GM21528 (cell line): ENCODE results near the gene KSR1.
"Not testable (repeated sequence)": the region's sequence is repeated elsewhere in the genome, so short reads cannot be mapped to it uniquely, and the experiment has no call there.

Source experiments
- ATAC-seq: cut with Tn5 transposase; IDR thresholded peaks from one replicate; pipeline ENCODE4 v1.9.1; 2021; ENCODE audit warnings: mild to moderate bottlenecking, moderate library complexity; ENCODE audit not compliant: unreplicated experiment, low FRiP score

Gene KSR1

GRCh38 chr17:27624539-27624938, 168.3 kb downstream of the KSR1 start:
- ATAC-seq, result no peak

- no peak for ATAC-seq
Measured at GRCh38 chr17:27625856-27626255, 169.6 kb downstream of the KSR1 start.

- ATAC-seq, result no peak
Measured at GRCh38 chr17:27627514-27627913, 171.3 kb downstream of the KSR1 start.

- ATAC-seq, result no peak
Measured at GRCh38 chr17:27628376-27628775, 172.1 kb downstream of the KSR1 start.

- ATAC-seq, result not testable (repeated sequence)
Measured at GRCh38 chr17:27629260-27629659, 173.0 kb downstream of the KSR1 start.

- ATAC-seq, result peak; percentile 54
Measured at GRCh38 chr17:27630607-27631410, 174.6 kb downstream of the KSR1 start, which contains the start of gene LGALS9. TSS of gene LGALS9 (plus strand) at chr17:27631188. CDS start at chr17:27631266, 78 bp downstream.

- ATAC-seq, result peak; percentile 50
Measured at GRCh38 chr17:27631411-27631760, 175.1 kb downstream of the KSR1 start.

GRCh38 chr17:27631897-27632725, 175.9 kb downstream of the KSR1 start:
- no peak for ATAC-seq

GRCh38 chr17:27632766-27633165, 176.5 kb downstream of the KSR1 start:
- not testable (repeated sequence) for ATAC-seq

GRCh38 chr17:27633312-27634025, 177.2 kb downstream of the KSR1 start:
- no peak for ATAC-seq

- no peak for ATAC-seq
Measured at GRCh38 chr17:27634026-27634335, 177.7 kb downstream of the KSR1 start.

- ATAC-seq, result no peak
Measured at GRCh38 chr17:27634776-27635175, 178.5 kb downstream of the KSR1 start.

- ATAC-seq, result no peak
Measured at GRCh38 chr17:27635275-27635823, 179.1 kb downstream of the KSR1 start.

- ATAC-seq, result not testable (repeated sequence)
Measured at GRCh38 chr17:27636005-27636520, 179.8 kb downstream of the KSR1 start.

- not testable (repeated sequence) for ATAC-seq
Measured at GRCh38 chr17:27637818-27638217, 181.6 kb downstream of the KSR1 start.

- ATAC-seq, result not testable (repeated sequence)
Measured at GRCh38 chr17:27638415-27638914, 182.2 kb downstream of the KSR1 start.

GRCh38 chr17:27640790-27641189, 184.5 kb downstream of the KSR1 start:
- ATAC-seq, result no peak

- no peak for ATAC-seq
Measured at GRCh38 chr17:27644586-27644985, 188.3 kb downstream of the KSR1 start.

GRCh38 chr17:27645621-27646020, 189.4 kb downstream of the KSR1 start:
- ATAC-seq, result not testable (repeated sequence)

GRCh38 chr17:27646232-27646631, 190.0 kb downstream of the KSR1 start:
- no peak for ATAC-seq
